SK-N-SH (cell line): Measurements from ENCODE around the gene YDJC.

Experiments used
- CHD2 ChIP-seq: fragments of 150-350 bp; IDR thresholded peaks from 2 replicates; pipeline ENCODE4 v1.6.1; 2018; ENCODE audit warnings: low read length; ENCODE audit not compliant: partially characterized antibody
- CTCF ChIP-seq: fragments of 200-600 bp; sonication (generic); IDR thresholded peaks from 2 replicates; pipeline ENCODE4 v1.6.1; 2017; ENCODE audit warnings: antibody characterized with exemption, mild to moderate bottlenecking, moderate library complexity
- FOXM1 ChIP-seq: IDR thresholded peaks from 2 replicates; pipeline ENCODE4 v1.4.0; 2012; ENCODE audit warnings: low read depth, mild to moderate bottlenecking
- JUND ChIP-seq: IDR thresholded peaks from 2 replicates; pipeline ENCODE4 v1.4.0; 2012
- MAX ChIP-seq: IDR thresholded peaks from 2 replicates; pipeline ENCODE4 v1.4.0; 2012; ENCODE audit warnings: low read depth
- NFIC ChIP-seq: IDR thresholded peaks from 2 replicates; pipeline ENCODE4 v1.4.0; 2012; ENCODE audit warnings: borderline replicate concordance
- RAD21 ChIP-seq: IDR thresholded peaks from 2 replicates; pipeline ENCODE4 v1.6.1; 2012; ENCODE audit warnings: mild to moderate bottlenecking, low read length
- TCF12 ChIP-seq: IDR thresholded peaks from 2 replicates; pipeline ENCODE4 v1.4.0; 2012

- TF ChIP-seq RAD21 (peak; percentile 49), TCF12 (no peak), JUND (no peak), CTCF (peak; percentile 65), MAX (no peak), FOXM1 (no peak), CHD2 (no peak), NFIC (no peak)
Observed at GRCh38 chr22:21642584-21643448, 13.0 kb upstream of the YDJC start.
